GM18909 (cell line): ENCODE data around the gene C10orf105.

Source experiments
- ATAC-seq: cut with Tn5 transposase; IDR thresholded peaks from one replicate; pipeline ENCODE4 v1.9.1; 2021; ENCODE audit warnings: mild to moderate bottlenecking; ENCODE audit not compliant: unreplicated experiment, poor library complexity

The C10orf105 gene

GRCh38 chr10:71704816-71705215, 14.8 kb downstream of the C10orf105 start:
- no peak for ATAC-seq

- no peak for ATAC-seq
Measured at GRCh38 chr10:71703577-71703976, 16.0 kb downstream of the C10orf105 start.

GRCh38 chr10:71701496-71702132, 18.0 kb downstream of the C10orf105 start:
- no peak for ATAC-seq

- ATAC-seq = no peak
Measured at GRCh38 chr10:71700731-71701368, 18.7 kb downstream of the C10orf105 start.

GRCh38 chr10:71698737-71699136, 20.8 kb downstream of the C10orf105 start:
- ATAC-seq = no peak

GRCh38 chr10:71697938-71698709, 21.5 kb downstream of the C10orf105 start:
- ATAC-seq = no peak

- ATAC-seq = no peak
Measured at GRCh38 chr10:71696628-71697326, 22.8 kb downstream of the C10orf105 start.

GRCh38 chr10:71695502-71696476, 23.8 kb downstream of the C10orf105 start:
- no peak for ATAC-seq

GRCh38 chr10:71694567-71694968, 25.0 kb downstream of the C10orf105 start:
- ATAC-seq = peak; percentile 84

GRCh38 chr10:71694039-71694501, 25.5 kb downstream of the C10orf105 start:
- peak; percentile 11 for ATAC-seq

GRCh38 chr10:71693377-71693776, 26.2 kb downstream of the C10orf105 start:
- no peak for ATAC-seq

- ATAC-seq = no peak
Measured at GRCh38 chr10:71692598-71693306, 26.8 kb downstream of the C10orf105 start.

GRCh38 chr10:71691405-71691804, 28.2 kb downstream of the C10orf105 start:
- ATAC-seq = no peak

GRCh38 chr10:71690094-71690720, 29.4 kb downstream of the C10orf105 start:
- no peak for ATAC-seq

- no peak for ATAC-seq
Measured at GRCh38 chr10:71688256-71688655, 31.3 kb downstream of the C10orf105 start.

- no peak for ATAC-seq
Measured at GRCh38 chr10:71687480-71687879, 32.1 kb downstream of the C10orf105 start.

GRCh38 chr10:71687077-71687476, 32.5 kb downstream of the C10orf105 start:
- ATAC-seq = no peak

GRCh38 chr10:71685554-71686232, 33.9 kb downstream of the C10orf105 start:
- ATAC-seq = no peak
